Measurements from ENCODE around the gene FXYD7. TPM values are rescaled to one million over a fixed set of nuclear protein-coding genes. Genes with fewer than 3 reads are reported as not detected.
"Not testable (repeated sequence)": the region's sequence is repeated elsewhere in the genome, so short reads cannot be mapped to it uniquely, and the experiment has no call there.

FXYD7 gene
- total and polyA plus RNA-seq, 3 experiments from 2014 or later, result 0.60 to 12.9 (median 1.0) TPM

DNA sequence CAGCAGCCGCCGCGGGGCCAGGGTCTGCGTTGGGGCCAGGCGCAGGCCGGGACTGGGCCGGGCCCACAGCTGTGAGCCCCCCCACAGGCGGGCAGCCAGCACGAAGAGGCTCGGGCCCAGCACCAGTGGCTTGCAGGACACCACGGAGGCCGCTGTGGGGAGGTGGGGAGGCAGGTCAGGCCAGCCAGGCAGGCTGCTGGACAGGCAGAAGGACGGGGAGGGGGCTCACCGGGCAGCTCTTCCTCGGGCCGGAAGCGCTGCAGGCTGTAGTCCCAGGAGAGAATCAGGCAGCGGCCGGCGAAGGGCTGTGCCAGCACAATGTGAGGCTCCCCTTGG, 16.5 kb upstream of the FXYD7 start:
- no peak overlapping the region for H3K27ac ChIP-seq (ENCODE audit: low read depth, low read length)
- H3K4me3 Mint-ChIP-seq, result no peak overlapping the region
- H3K4me3 ChIP-seq (ENCODE audit: low read length), result no peak overlapping the region
- peaks cover 7 to 15% (median 10%) of the 10 kb centered on the region in 3 donors for H3K4me1 Mint-ChIP-seq
- no peaks in the 10 kb centered on the region for H3K36me3 Mint-ChIP-seq
- H3K9me3 ChIP-seq (ENCODE audit: low read length), result no peaks in the 10 kb centered on the region
- peaks cover 2 to 6% of the 10 kb centered on the region in 2 donors for H3K27me3 Mint-ChIP-seq
- H3K4me1 ChIP-seq (ENCODE audit: insufficient read depth, low read length), result peaks cover 7% of the 10 kb centered on the region
- no peak overlapping the region for H3K27ac Mint-ChIP-seq
- ChIA-PET POLR2A (no interaction called here), CTCF (interaction anchor here (1.2 to 2.0 kb wide), 2 partner anchors 10 to 15 kb away, joined by 3 to 6 read pairs; no protein-coding TSS in a partner anchor)
- H3K27me3 ChIP-seq (ENCODE audit: insufficient read depth, low read length, poor library complexity, severe bottlenecking), result no peaks in the 10 kb centered on the region
- H3K9me3 Mint-ChIP-seq, result no peaks in the 10 kb centered on the region
- no peak for DNase-seq
- no peaks in the 10 kb centered on the region for H3K36me3 ChIP-seq (ENCODE audit: insufficient read depth, low read length)

DNA sequence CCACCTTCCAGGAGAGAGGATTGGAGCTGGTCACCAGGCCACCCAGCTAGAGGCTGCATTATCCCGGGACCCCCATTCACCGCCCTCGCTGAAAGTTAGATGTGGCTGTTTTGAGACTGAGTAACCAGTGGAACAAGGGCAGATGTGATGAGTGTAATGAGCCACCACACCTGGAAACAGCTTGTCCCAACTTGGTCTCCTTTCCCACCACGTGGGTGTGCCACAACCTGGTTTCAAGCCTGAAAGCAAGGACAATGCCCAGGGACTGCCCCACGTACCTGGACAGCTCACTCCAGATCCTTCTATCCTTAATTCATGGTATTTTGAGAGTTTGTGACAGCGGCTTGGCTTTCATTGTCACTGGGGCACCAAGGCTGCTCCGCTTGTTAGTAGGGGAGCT, 15.2 kb upstream of the FXYD7 start:
- no peaks in the 10 kb centered on the region for H3K9me3 ChIP-seq (ENCODE audit: low read length)
- no peak overlapping the region for H3K4me3 ChIP-seq (ENCODE audit: low read length)
- Mint-ChIP-seq H3K27ac (no peak overlapping the region), H3K27me3 (peaks cover 2 to 6% of the 10 kb centered on the region in 2 donors), H3K4me1 (peaks cover 7 to 15% (median 10%) of the 10 kb centered on the region in 3 donors), H3K36me3 (no peaks in the 10 kb centered on the region), H3K9me3 (no peaks in the 10 kb centered on the region), H3K4me3 (no peak overlapping the region)
- no peaks in the 10 kb centered on the region for H3K36me3 ChIP-seq (ENCODE audit: insufficient read depth, low read length)
- peaks cover 7% of the 10 kb centered on the region for H3K4me1 ChIP-seq (ENCODE audit: insufficient read depth, low read length)
- no peak overlapping the region for H3K27ac ChIP-seq (ENCODE audit: low read depth, low read length)
- ChIA-PET POLR2A (no interaction called here), CTCF (interaction anchor here (0.7 to 2.0 kb wide), 3 partner anchors 8 to 83 kb away, joined by 3 to 6 read pairs (median 4); no protein-coding TSS in a partner anchor)
- no peaks in the 10 kb centered on the region for H3K27me3 ChIP-seq (ENCODE audit: insufficient read depth, low read length, poor library complexity, severe bottlenecking)
- DNase-seq, result no peak

DNA sequence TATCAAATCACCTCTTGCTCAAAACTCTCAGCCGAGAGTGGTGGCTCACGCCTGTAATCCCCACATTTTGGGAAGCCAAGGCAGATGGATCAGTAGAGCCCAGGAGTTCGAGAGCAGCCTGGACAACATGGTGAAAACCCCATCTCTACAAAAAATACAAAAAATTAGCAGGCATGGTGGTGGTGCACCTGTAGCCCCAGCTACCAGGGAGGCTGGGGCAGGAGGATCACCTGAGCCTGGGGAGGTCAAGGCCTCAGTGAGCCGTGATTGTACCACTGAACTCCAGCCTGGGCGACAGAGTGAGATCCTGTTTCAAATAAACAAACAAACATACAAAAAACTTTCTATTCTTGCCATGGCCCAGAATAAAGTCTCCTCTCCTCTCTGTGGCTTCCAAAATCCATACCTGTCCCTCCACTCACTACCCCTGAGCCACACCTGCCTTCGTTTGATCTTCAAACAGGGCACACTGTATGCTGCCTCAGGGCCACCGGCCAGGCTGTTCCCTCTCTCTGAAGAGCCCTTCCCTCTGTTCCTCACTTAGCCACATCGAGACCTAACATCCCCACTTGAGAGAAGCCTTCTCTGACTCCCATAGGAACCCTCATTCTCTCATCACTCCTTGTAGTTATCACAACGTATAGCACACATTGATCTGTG, 14.5 kb upstream of the FXYD7 start:
- Histone ChIP-seq H3K36me3 (ENCODE audit: insufficient read depth, low read length) (no peaks in the 10 kb centered on the region), H3K9me3 (ENCODE audit: low read length) (no peaks in the 10 kb centered on the region), H3K27ac (ENCODE audit: low read depth, low read length) (no peak overlapping the region), H3K27me3 (ENCODE audit: insufficient read depth, low read length, poor library complexity, severe bottlenecking) (no peaks in the 10 kb centered on the region), H3K4me3 (ENCODE audit: low read length) (no peak overlapping the region), H3K4me1 (ENCODE audit: insufficient read depth, low read length) (peaks cover 7% of the 10 kb centered on the region)
- Mint-ChIP-seq H3K36me3 (no peaks in the 10 kb centered on the region), H3K27ac (peak overlapping the region in 1 of 8 donors; percentile 68), H3K27me3 (peaks cover 2 to 6% of the 10 kb centered on the region in 2 donors), H3K9me3 (no peaks in the 10 kb centered on the region), H3K4me1 (peaks cover 7 to 15% (median 10%) of the 10 kb centered on the region in 3 donors), H3K4me3 (no peak overlapping the region)
- CTCF ChIA-PET, result interaction anchor here (1.2 to 2.0 kb wide), 2 partner anchors 8 to 84 kb away, joined by 4 to 6 read pairs; no protein-coding TSS in a partner anchor
- POLR2A ChIA-PET, result no interaction called here
- DNase-seq, result no peak

DNA sequence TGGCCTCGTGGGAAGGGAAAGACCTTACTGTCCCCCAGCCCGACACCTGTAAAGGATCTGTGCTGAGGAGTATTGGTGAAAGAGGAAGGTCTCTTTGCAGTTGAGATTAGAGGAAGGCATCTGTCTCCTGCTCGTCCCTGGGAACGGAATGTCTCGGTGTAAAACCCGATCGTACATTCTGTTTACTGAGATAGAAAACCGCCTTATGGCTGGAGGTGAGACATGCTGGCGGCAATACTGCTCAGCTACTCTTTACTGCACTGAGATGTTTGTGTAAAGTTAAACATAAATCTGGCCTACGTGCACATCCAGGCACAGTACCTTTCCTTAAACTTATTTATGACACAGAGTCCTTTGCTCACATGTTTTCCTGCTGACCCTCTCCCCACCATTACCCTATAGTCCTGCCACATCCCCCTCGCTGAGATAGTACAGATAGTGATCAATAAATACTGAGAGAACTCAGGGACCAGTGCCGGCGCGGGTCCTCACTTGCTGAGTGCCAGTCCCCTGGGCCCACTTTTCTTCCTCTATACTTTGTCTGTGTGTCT, 13.3 kb upstream of the FXYD7 start:
- DNase-seq; H3K4me3 Mint-ChIP-seq; H3K27me3 Mint-ChIP-seq; H3K4me1 ChIP-seq (ENCODE audit: insufficient read depth, low read length); H3K4me3 ChIP-seq (ENCODE audit: low read length); H3K9me3 ChIP-seq (ENCODE audit: low read length); POLR2A ChIA-PET; H3K36me3 Mint-ChIP-seq; H3K9me3 Mint-ChIP-seq; H3K27me3 ChIP-seq (ENCODE audit: insufficient read depth, low read length, poor library complexity, severe bottlenecking); H3K27ac ChIP-seq (ENCODE audit: low read depth, low read length); H3K4me1 Mint-ChIP-seq; H3K36me3 ChIP-seq (ENCODE audit: insufficient read depth, low read length); CTCF ChIA-PET: not testable (repeated sequence)
- peak overlapping the region in 2 of 8 donors; percentile 38 for H3K27ac Mint-ChIP-seq

DNA sequence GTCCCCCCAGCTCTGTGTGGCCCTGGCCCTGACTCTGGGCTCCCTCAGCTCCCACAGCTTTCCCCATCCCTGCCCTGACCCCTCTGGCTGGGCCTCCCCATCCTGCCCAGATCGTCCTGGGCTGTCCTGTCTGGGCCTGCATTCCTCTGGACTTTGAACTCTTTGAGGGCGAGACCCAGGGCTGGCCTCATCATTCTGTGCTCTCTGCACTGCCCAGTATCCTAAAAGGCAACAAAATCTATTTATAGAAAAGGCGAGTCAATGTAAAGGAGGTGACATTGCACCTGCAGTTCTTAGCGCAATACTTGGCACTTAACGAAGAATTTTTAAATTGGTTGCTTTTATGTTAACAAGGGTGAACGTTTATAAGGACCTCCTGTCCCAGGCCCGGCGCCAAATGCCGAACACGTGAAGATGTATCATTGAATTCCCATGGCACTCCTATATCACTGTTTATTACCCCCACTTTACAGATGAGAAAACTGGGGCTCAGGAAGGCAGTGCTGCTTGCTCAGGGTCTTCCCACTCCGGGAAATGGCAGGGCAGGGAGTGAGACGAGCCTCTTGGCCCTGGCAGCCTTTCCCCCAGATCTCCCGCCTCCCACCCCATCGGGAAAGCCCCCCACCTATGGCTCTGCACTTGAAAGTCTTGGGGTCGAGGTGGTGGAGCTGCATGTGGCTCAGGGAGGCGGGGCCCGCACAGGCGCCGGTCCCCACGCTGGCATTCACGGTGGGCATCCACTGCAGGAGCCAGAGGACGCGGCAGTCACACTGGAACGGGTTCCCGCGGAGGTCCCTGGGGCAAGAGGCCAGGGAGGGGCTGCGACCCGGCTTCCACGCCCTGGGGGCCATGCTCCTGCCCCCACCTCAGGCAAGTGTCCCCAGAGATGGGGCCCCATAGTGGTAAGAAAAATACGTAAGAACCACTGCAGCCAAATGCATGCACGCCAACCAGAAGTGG, 12.0 kb upstream of the FXYD7 start:
- Histone ChIP-seq H3K9me3 (ENCODE audit: low read length) (no peaks in the 10 kb centered on the region), H3K4me3 (ENCODE audit: low read length) (no peak overlapping the region), H3K36me3 (ENCODE audit: insufficient read depth, low read length) (no peaks in the 10 kb centered on the region), H3K4me1 (ENCODE audit: insufficient read depth, low read length) (no peaks in the 10 kb centered on the region), H3K27me3 (ENCODE audit: insufficient read depth, low read length, poor library complexity, severe bottlenecking) (no peaks in the 10 kb centered on the region), H3K27ac (ENCODE audit: low read depth, low read length) (no peak overlapping the region)
- Mint-ChIP-seq H3K27me3 (peaks cover 0 to 2% of the 10 kb centered on the region in 2 donors), H3K9me3 (no peaks in the 10 kb centered on the region), H3K27ac (peak overlapping the region in 1 of 8 donors; percentile 59), H3K4me1 (peaks cover 0 to 4% (median 4%) of the 10 kb centered on the region in 3 donors), H3K36me3 (no peaks in the 10 kb centered on the region), H3K4me3 (peak overlapping the region in 1 of 7 donors; percentile 20)
- CTCF ChIA-PET, result no interaction called here
- DNase-seq, result no peak
- POLR2A ChIA-PET, result no interaction called here

DNA sequence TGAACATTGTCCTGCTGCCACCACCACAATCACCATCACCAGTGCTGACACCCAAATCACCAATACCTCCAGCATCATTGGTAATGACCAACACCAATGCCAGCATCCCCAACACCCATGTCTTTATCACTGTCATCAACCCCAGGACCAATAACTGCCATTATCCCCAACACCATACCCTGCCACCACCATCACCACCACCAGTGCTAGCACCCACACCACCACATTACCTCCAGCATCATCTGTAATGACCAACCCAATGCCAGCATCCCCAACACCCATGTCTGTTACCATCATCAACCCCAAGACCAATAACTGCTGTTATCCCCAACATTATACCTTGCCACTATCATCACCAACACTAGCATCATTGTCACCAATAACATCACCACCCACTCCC, 10.8 kb upstream of the FXYD7 start:
- no peaks in the 10 kb centered on the region for H3K9me3 Mint-ChIP-seq
- H3K27me3 Mint-ChIP-seq, result peaks cover 0 to 2% of the 10 kb centered on the region in 2 donors
- H3K27ac Mint-ChIP-seq, result peak overlapping the region in 1 of 8 donors; percentile 22
- Histone ChIP-seq H3K36me3 (ENCODE audit: insufficient read depth, low read length) (no peaks in the 10 kb centered on the region), H3K27ac (ENCODE audit: low read depth, low read length) (no peak overlapping the region), H3K4me1 (ENCODE audit: insufficient read depth, low read length) (no peaks in the 10 kb centered on the region), H3K27me3 (ENCODE audit: insufficient read depth, low read length, poor library complexity, severe bottlenecking) (no peaks in the 10 kb centered on the region), H3K4me3 (ENCODE audit: low read length) (no peak overlapping the region), H3K9me3 (ENCODE audit: low read length) (no peaks in the 10 kb centered on the region)
- no peaks in the 10 kb centered on the region for H3K36me3 Mint-ChIP-seq
- ChIA-PET CTCF (no interaction called here), POLR2A (no interaction called here)
- peak overlapping the region in 1 of 7 donors; percentile 68 for H3K4me3 Mint-ChIP-seq
- no peak for DNase-seq
- peaks cover 0 to 7% (median 5%) of the 10 kb centered on the region in 3 donors for H3K4me1 Mint-ChIP-seq

DNA sequence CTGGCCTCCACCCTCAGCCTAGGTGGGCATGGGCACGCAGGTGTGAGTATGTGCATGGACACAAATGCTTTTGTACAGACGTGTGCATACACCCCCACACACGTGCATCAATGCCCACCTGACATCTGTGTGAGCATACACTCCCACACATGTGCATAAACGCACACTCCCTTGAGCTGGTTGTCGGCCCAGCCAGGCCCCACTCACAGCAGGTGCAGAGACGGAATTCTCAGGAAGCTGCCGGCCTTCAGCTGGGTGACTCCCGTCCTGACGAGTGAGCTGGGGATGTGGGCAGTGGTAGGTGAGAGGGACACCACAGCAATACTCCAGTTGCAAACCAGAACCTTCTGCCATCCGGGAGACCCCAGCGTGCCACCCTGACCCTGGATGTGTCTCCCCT, 9.2 kb upstream of the FXYD7 start:
- ChIA-PET POLR2A (no interaction called here), CTCF (interaction anchor here (1.2 kb wide), 1 partner anchor 90 kb away, joined by 3 read pairs; no protein-coding TSS in a partner anchor)
- Histone ChIP-seq H3K36me3 (ENCODE audit: insufficient read depth, low read length) (no peaks in the 10 kb centered on the region), H3K4me3 (ENCODE audit: low read length) (no peak overlapping the region), H3K4me1 (ENCODE audit: insufficient read depth, low read length) (no peaks in the 10 kb centered on the region), H3K27ac (ENCODE audit: low read depth, low read length) (no peak overlapping the region), H3K9me3 (ENCODE audit: low read length) (no peaks in the 10 kb centered on the region), H3K27me3 (ENCODE audit: insufficient read depth, low read length, poor library complexity, severe bottlenecking) (no peaks in the 10 kb centered on the region)
- no peak for DNase-seq
- Mint-ChIP-seq H3K9me3 (no peaks in the 10 kb centered on the region), H3K4me3 (no peak overlapping the region), H3K4me1 (peaks cover 0 to 10% (median 7%) of the 10 kb centered on the region in 3 donors), H3K27me3 (peaks cover 2 to 4% of the 10 kb centered on the region in 2 donors), H3K36me3 (no peaks in the 10 kb centered on the region), H3K27ac (no peak overlapping the region)
